Neuron (in vitro differentiated cells): ENCODE measurements around the gene HS6ST2.
A peak's percentile ranks its signal among the peaks of the same experiment; 100 is the strongest.
"Not testable (repeated sequence)": the region's sequence is repeated elsewhere in the genome, so short reads cannot be mapped to it uniquely, and the experiment has no call there.

Experiments
- H2AFZ ChIP-seq: one replicate; pipeline ENCODE4 v1.6.1; 2013; ENCODE audit warnings: low read depth, mild to moderate bottlenecking, inconsistent platforms, low read length, moderate library complexity
- H3K27me3 ChIP-seq: one replicate; pipeline ENCODE4 v1.6.1; 2013; ENCODE audit warnings: low read length; ENCODE audit not compliant: insufficient read depth
- H3K36me3 ChIP-seq: one replicate; pipeline ENCODE4 v1.6.1; 2013; ENCODE audit warnings: low read length; ENCODE audit not compliant: insufficient read depth
- H3K4me1 ChIP-seq: one replicate; pipeline ENCODE4 v1.6.1; 2013; ENCODE audit warnings: low read length; ENCODE audit not compliant: insufficient read depth
- H3K4me3 ChIP-seq: 2 replicates; pipeline ENCODE4 v1.5.1; 2013; ENCODE audit warnings: mild to moderate bottlenecking, low read length, moderate library complexity
- H3K9me3 ChIP-seq: one replicate; pipeline ENCODE4 v1.6.1; 2013; ENCODE audit warnings: low read length

The HS6ST2 gene

DNA sequence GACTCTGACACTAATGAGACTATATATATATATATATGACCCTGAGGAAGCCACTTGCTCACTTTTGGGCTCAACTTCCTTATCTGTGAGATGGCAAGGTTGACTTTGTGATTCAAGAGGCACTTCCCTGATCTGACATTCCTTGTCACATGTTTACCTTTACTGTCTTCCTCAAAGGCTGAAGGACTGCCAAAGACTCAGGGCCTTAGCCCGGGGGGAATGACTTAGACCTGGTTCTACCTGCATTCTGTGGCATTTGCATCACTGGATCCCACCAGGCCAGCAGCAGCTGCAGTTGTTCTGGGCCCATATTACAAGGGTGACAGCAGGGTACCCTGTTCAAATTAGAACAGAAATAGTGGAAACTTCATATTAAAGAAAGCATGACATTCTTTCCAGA lies 3.1 kb upstream of the HS6ST2 start:
- Histone ChIP-seq H3K4me1 (peaks cover 21% of the 10 kb centered on the region), H3K9me3 (no peaks in the 10 kb centered on the region), H2AFZ (no peak overlapping the region), H3K36me3 (no peaks in the 10 kb centered on the region), H3K4me3 (no peak overlapping the region), H3K27me3 (no peaks in the 10 kb centered on the region)

DNA sequence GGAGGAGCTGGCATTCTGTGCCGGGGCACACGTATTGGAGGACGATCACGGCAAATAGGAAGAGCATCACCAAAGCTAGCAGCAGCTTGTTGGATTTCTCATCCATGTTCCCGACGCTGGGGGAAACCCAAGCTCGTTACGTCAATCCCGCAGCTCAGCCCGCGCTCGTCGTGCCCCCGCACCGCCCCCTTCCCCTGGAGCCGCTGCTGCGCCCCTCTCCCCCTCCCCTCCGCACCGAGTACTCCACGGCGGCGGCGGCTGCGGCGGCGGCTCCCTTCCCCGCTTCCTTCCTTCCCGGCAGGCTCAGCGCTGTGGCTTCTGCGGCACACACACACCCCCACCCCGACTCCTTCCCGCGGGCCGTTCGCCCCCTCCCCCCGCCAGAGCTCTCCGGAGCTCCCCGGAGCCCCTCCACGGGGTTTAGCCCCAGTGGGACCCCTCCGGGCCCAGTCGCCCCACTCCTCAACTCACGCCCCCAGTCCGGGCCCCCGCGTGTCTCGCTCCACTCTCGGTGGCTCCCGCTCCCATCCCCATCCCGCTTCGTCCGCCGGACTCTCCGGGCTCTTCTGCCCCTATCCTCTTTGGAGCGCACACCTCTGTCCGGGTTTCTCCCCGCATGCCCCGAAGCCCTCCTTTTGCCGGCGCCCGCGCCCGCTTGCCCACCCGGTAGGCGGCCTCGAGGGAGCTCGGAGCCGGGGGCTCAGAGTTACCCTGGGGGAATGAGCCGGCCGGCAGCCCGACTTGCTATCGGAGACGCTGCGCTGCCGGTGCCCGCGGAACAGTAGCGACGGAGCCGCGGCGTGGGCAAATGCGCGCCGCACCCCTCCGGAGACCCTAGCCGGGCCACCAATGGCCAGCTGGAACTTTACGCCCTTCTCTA lies 978 bp downstream of the HS6ST2 start:
- Histone ChIP-seq H3K9me3 (no peaks in the 10 kb centered on the region), H3K36me3 (no peaks in the 10 kb centered on the region), H3K27me3 (no peaks in the 10 kb centered on the region), H2AFZ (peak overlapping the region; percentile 69), H3K4me3 (peak overlapping the region; percentile 73), H3K4me1 (peaks cover 21% of the 10 kb centered on the region)

DNA sequence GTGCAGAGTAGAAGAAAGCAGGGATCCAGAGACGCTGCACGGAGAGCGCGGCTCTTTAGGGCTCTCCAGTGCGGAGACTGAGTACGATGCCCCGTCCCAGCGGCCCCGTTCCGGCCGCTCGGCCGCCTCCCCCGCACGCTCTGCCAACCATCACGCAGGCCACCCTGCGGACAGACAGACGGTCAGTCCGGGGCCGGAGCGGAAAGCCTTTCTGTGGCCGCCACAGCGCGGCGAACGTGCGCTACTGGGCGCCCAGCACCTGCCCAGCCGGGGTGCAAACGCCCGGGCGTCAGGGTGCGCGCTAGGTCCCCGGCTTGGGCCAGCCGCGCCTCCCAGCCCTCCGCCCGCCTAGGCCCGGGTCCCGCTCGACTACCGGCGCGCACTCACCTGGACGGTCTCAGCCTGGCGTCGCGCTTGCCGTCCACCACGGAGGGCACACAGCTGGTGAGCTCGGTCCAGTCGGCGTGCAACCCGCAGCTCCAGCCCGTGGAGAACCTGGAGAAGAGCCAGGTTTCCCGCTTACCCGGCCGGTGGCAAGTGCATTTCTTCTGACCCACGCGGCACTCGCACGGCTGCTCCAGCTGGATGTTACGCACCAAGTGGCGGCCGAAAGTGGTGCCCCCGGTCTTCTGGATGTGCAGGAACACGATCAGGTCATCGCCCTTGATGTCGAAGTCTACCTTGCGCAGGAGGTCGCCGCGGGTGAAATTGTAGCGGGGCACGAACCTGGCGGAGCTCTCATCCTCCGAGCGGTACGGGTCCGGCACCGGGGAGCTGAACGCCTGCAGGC lies 1.8 kb downstream of the HS6ST2 start:
- H3K4me1 ChIP-seq: peaks cover 21% of the 10 kb centered on the region
- H3K36me3 ChIP-seq: no peaks in the 10 kb centered on the region
- H3K27me3 ChIP-seq: no peaks in the 10 kb centered on the region
- H2AFZ ChIP-seq: peak overlapping the region; percentile 69
- no peaks in the 10 kb centered on the region for H3K9me3 ChIP-seq
- H3K4me3 ChIP-seq: peak overlapping the region; percentile 73

DNA sequence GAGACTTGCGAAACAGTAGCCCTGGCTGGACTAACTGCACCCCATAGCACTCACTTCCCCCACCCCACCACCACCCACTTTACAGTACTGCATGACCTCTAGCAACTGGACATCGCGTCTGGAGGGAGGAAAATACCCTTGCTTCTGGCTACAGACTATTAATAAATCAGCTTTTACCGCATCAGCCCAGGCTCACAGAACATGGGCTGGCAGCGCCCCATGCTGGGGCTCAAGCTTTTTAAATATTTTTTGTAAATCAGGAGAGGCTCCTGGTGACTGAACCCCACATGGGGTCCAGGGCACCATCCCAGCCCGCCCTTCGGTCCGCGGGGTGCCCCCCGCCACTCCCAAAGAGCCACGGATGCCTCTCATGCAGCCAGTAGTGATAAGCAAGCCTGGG lies 2.7 kb downstream of the HS6ST2 start:
- peaks cover 12% of the 10 kb centered on the region for H3K4me1 ChIP-seq
- H3K36me3 ChIP-seq: no peaks in the 10 kb centered on the region
- H3K9me3 ChIP-seq: no peaks in the 10 kb centered on the region
- H2AFZ ChIP-seq: no peak overlapping the region
- no peaks in the 10 kb centered on the region for H3K27me3 ChIP-seq
- no peak overlapping the region for H3K4me3 ChIP-seq

DNA sequence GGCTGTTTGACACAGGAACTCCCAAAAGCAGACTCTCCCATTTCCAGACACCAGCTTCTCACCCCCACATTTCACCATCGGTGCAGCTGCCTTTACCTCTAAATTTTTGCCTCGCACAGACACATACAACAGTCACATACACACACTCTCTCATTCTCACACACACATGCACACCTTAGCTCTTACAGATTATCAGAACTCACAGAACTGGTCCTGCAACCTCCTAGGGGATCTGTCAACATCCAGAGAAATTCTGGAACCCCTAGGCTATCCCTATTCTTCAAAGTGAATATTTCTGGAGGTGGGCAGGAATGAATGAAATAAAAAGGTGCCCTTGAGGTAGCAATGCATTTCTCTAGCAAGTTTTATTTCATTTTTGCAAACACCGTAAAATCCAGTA lies 4.1 kb downstream of the HS6ST2 start:
- no peaks in the 10 kb centered on the region for H3K27me3 ChIP-seq
- H3K4me1 ChIP-seq: peaks cover 5% of the 10 kb centered on the region
- no peak overlapping the region for H3K4me3 ChIP-seq
- H3K36me3 ChIP-seq: no peaks in the 10 kb centered on the region
- H2AFZ ChIP-seq: no peak overlapping the region
- no peaks in the 10 kb centered on the region for H3K9me3 ChIP-seq

DNA sequence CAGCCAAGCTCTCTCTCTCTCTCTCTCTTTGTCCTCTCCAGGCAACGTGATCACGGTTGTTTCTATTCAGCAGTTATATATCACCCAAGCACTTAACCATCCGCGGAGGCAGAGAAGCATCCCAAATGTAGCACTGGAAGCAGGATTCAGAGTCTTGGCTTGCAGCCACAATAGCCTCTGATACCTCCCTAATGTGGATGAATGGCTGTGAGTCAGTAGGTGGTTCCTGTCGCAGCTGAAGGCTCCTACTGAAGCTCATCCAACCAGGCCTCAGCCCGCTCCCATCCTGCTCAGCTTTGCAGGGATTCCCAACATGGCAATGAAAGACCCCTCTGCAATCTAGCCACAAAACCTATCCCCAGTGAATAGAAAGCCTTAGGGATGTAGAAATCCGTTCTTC lies 5.1 kb downstream of the HS6ST2 start:
- no peak overlapping the region for H2AFZ ChIP-seq

DNA sequence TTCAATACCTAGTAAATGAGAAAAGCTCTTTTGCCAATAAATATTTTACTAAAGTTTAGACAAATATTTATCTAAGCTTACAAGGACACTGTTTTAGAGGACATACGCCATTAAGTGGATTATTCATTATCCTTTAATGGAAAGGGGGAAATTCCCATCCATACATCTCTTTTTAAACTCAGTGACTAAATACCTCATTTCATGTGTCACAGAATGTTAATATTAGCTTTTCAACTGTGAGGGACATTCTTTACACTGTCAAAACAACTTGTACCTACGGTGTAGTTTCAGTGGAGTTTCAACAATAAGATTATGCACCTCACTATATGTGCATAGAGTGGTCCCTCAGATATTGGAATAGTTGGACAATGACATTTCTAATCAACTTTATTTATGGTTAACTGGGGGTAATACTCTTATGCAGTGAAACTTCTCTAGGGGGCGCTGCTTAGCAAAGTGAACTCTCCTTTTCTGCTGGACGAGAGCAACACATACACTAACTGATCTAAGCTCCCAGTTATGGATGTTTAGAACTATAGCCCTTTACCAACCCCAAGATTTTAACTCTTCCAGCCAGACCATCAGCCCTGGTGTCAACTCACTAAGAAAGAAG lies 9.7 kb downstream of the HS6ST2 start:
- Histone ChIP-seq H3K4me3 (no peak overlapping the region), H3K4me1 (no peaks in the 10 kb centered on the region), H2AFZ (no peak overlapping the region), H3K9me3 (no peaks in the 10 kb centered on the region), H3K36me3 (no peaks in the 10 kb centered on the region), H3K27me3 (no peaks in the 10 kb centered on the region)

More for the DNA sequence above, 5.1 kb downstream of the HS6ST2 start:
- Histone ChIP-seq H3K4me1 (no peaks in the 10 kb centered on the region), H3K27me3 (no peaks in the 10 kb centered on the region), H3K4me3 (no peak overlapping the region), H3K36me3 (no peaks in the 10 kb centered on the region), H3K9me3 (no peaks in the 10 kb centered on the region)

DNA sequence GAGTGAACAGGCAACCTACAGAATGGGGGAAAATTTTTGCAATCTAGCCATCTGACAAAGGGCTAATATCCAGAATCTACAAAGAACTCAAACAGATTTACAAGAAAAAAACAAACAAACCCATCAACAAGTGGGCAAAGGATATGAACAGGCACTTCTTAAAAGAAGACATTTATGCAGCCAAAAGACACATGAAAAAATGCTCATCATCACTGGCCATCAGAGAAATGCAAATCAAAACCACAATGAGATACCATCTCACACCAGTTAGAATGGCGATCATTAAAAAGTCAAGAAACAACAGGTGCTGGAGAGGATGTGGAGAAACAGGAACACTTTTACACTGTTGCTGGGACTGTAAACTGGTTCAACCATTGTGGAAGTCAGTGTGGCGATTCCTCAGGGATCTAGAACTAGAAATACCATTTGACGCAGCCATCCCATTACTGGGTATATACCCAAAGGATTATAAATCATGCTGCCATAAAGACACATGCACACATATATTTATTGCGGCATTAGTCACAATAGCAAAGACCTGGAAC lies 13.3 kb downstream of the HS6ST2 start:
- not testable (repeated sequence) for H3K9me3 ChIP-seq, H3K4me1 ChIP-seq, H2AFZ ChIP-seq, H3K4me3 ChIP-seq, H3K27me3 ChIP-seq, H3K36me3 ChIP-seq

DNA sequence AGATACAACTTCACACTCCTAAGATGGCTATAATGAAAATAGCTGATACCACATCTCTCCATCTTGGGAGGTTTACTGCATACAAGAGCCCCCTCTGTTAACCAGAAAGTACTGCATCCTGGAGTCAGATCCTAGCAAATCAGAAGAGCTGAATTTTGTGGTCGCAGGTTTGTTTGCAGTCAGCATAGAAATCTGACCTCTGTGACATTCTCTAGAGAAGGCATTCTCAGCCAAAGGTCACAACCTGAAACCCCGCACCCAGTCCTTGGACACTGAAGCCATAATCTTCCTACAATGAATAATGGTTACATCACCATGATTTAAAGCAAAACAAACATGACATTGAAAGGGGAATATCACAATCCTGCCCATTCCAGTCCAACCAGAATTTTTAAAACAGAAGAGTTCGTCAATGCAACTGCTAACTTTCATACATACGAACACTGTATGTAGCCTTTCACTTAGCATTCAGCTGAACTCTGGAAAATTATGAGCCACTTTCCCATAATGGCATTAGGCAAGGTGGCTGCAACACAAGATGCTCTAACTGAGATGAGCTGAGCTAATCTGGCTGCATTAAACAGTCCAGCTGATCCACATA lies 17.6 kb downstream of the HS6ST2 start:
- Histone ChIP-seq H3K36me3 (no peaks in the 10 kb centered on the region), H3K4me3 (no peak overlapping the region), H2AFZ (no peak overlapping the region), H3K27me3 (no peaks in the 10 kb centered on the region), H3K4me1 (no peaks in the 10 kb centered on the region), H3K9me3 (no peaks in the 10 kb centered on the region)

DNA sequence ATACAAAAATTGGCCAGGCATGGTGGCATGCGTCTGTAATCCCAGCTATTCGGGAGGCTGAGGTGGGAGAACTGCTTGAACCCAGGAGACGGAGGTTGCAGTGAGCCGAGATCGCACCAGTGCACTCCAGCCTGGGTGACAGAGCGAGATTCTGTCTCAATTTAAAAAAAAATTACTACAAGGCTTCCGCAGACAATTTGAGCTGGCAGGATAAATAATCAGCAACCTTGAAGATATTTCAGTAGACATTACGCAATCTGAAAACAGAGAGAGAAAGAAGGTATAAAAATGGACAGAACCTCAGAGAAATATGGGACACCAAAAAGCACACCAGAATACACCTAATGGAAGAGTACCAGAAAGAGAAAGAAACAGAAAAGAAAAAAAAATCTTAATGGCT lies 25.3 kb downstream of the HS6ST2 start:
- Histone ChIP-seq H3K9me3 (no peaks in the 10 kb centered on the region), H3K4me3 (no peak overlapping the region), H3K36me3 (no peaks in the 10 kb centered on the region), H2AFZ (no peak overlapping the region), H3K4me1 (no peaks in the 10 kb centered on the region), H3K27me3 (no peaks in the 10 kb centered on the region)

DNA sequence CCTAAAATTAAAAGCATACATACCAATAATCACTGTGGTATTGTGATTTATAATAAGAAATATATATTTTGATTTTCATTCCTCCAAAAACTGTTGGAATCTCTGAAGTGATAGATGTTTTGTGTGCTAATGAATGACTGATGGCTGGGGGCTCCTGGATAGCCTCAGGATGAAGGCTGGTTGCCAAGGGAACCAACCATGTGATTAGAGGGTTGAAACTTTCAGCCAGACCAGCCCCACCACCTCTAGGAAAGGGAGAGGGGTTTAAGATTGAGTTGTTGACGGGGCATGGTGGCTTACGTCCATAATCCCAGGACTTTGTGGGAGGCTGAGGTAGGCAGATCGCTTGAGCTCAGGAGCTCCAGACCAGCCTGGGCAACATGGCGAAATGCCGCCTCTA lies 34.0 kb downstream of the HS6ST2 start:
- no peak overlapping the region for H2AFZ ChIP-seq
- H3K4me1 ChIP-seq: no peaks in the 10 kb centered on the region
- H3K36me3 ChIP-seq: no peaks in the 10 kb centered on the region
- H3K27me3 ChIP-seq: no peaks in the 10 kb centered on the region
- no peak overlapping the region for H3K4me3 ChIP-seq
- no peaks in the 10 kb centered on the region for H3K9me3 ChIP-seq

DNA sequence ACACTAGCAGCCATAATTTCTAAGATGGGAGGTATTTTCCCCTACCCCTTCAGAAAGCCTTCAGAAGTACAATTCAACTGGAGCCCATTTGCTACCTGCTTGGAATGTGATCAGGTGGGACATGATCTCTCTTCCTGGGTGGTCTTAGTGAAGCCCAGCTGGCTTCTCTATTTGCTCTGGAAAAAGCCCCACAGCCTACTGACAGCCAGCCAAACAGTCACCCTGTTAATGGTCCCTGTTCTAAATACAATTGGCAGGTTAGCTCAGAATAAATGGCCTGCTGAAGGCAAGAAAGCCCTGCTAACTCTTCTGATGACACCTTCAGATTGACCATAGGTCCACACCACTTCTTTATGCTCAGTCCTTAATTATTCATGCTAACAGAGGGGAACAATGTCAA lies 39.9 kb downstream of the HS6ST2 start:
- Histone ChIP-seq H3K27me3 (no peaks in the 10 kb centered on the region), H3K36me3 (no peaks in the 10 kb centered on the region), H3K9me3 (no peaks in the 10 kb centered on the region), H3K4me3 (no peak overlapping the region), H2AFZ (no peak overlapping the region), H3K4me1 (no peaks in the 10 kb centered on the region)

DNA sequence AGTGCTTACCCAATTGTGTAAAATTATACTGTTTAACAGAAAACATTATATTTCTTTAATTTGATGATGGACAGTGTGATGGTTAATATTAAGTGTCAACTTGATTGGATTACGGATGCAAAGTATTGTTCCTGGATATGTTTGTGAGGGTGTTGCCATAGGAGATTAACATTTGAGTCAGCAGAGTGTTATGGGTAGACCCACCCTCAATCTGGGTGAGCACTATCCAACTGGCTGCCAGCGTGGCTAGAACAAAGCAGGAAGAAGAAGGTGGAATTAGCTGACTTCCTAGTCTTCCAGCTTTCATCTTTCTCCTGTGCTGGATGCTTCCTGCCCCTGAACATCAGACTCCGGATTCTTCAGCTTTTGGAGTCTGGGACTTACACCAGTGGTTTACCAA lies 42.1 kb downstream of the HS6ST2 start:
- H3K27me3 ChIP-seq: no peaks in the 10 kb centered on the region
- H3K9me3 ChIP-seq: no peaks in the 10 kb centered on the region
- H3K4me3 ChIP-seq: no peak overlapping the region
- no peaks in the 10 kb centered on the region for H3K4me1 ChIP-seq
- H2AFZ ChIP-seq: no peak overlapping the region
- H3K36me3 ChIP-seq: no peaks in the 10 kb centered on the region
